ENCODE results near the gene MDGA2.

Gene MDGA2

DNA sequence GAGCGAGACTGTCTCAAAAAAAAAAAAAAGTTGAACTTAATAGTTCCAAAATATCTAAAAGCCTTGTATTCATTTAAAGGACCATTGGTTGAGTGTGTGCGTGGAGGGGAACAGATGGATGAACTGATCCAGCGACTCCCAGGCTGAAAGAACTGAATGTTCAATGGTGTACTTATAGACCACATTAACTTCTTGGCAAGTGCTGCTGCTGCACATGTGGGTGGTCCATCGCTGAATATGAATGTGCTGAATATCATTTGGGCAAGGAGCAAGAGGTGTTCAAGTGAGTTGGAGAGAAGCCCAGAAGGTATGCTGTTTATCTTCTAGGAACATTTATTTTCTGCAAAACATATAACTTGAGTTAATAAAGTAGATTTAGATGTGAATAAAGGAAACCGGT, 734.8 kb downstream of the MDGA2 start:
- TF ChIP-seq REST (IDR thresholded peaks at IDR 0.05; ENCODE audit: low read depth): no peak
- TF ChIP-seq CREB1 (IDR thresholded peaks at IDR 0.05; ENCODE audit: low read depth): no peak
- no peak for TF ChIP-seq FOXM1 (IDR thresholded peaks at IDR 0.05; ENCODE audit: borderline replicate concordance, low read depth)
- TF ChIP-seq EP300 (IDR thresholded peaks at IDR 0.05; ENCODE audit: borderline replicate concordance): no peak
- TF ChIP-seq ZBTB7A (IDR thresholded peaks at IDR 0.05; ENCODE audit: low read depth): no peak
- TF ChIP-seq TCF12 (IDR thresholded peaks at IDR 0.05; ENCODE audit: low read depth): no peak
- no peak for TF ChIP-seq TAF1 (IDR thresholded peaks at IDR 0.05; ENCODE audit: low read depth)
- no peak for TF ChIP-seq CEBPB (IDR thresholded peaks at IDR 0.05)
- no peak for TF ChIP-seq TEAD4 (IDR thresholded peaks at IDR 0.05)
- TF ChIP-seq RAD21 (IDR thresholded peaks at IDR 0.05; ENCODE audit: low read depth): no peak
- TF ChIP-seq YY1 (IDR thresholded peaks at IDR 0.05; ENCODE audit: low read depth): no peak
- TF ChIP-seq, protein P1, sequence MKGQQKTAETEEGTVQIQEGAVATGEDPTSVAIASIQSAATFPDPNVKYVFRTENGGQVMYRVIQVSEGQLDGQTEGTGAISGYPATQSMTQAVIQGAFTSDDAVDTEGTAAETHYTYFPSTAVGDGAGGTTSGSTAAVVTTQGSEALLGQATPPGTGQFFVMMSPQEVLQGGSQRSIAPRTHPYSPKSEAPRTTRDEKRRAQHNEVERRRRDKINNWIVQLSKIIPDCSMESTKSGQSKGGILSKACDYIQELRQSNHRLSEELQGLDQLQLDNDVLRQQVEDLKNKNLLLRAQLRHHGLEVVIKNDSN (IDR thresholded peaks at IDR 0.05): no peak
- TF ChIP-seq MAX (IDR thresholded peaks at IDR 0.05): no peak
- TF ChIP-seq EGR1 (IDR thresholded peaks at IDR 0.05): no peak
- no peak for TF ChIP-seq NFIC (IDR thresholded peaks at IDR 0.05)

GRCh38 chr14:46920542-46920941, 754.9 kb downstream of the MDGA2 start:
- no peak for TF ChIP-seq EP300 (IDR thresholded peaks at IDR 0.05; ENCODE audit: borderline replicate concordance)
- TF ChIP-seq ZBTB7A (IDR thresholded peaks at IDR 0.05; ENCODE audit: low read depth): no peak
- TF ChIP-seq CEBPB (IDR thresholded peaks at IDR 0.05): no peak
- no peak for TF ChIP-seq TCF12 (IDR thresholded peaks at IDR 0.05; ENCODE audit: low read depth)
- no peak for TF ChIP-seq REST (IDR thresholded peaks at IDR 0.05; ENCODE audit: low read depth)
- TF ChIP-seq MAX (IDR thresholded peaks at IDR 0.05): no peak
- TF ChIP-seq EGR1 (IDR thresholded peaks at IDR 0.05): no peak
- no peak for TF ChIP-seq FOXM1 (IDR thresholded peaks at IDR 0.05; ENCODE audit: borderline replicate concordance, low read depth)
- TF ChIP-seq NFIC (IDR thresholded peaks at IDR 0.05): no peak
- no peak for TF ChIP-seq CREB1 (IDR thresholded peaks at IDR 0.05; ENCODE audit: low read depth)
- no peak for TF ChIP-seq YY1 (IDR thresholded peaks at IDR 0.05; ENCODE audit: low read depth)
- TF ChIP-seq, protein P1 (IDR thresholded peaks at IDR 0.05): no peak
- no peak for TF ChIP-seq RAD21 (IDR thresholded peaks at IDR 0.05; ENCODE audit: low read depth)

GRCh38 chr14:46902837-46903236, 772.6 kb downstream of the MDGA2 start:
- TF ChIP-seq CEBPB (IDR thresholded peaks at IDR 0.05) (no peak), YY1 (IDR thresholded peaks at IDR 0.05; ENCODE audit: low read depth) (no peak), TEAD4 (IDR thresholded peaks at IDR 0.05) (no peak), ZBTB7A (IDR thresholded peaks at IDR 0.05; ENCODE audit: low read depth) (no peak), CREB1 (IDR thresholded peaks at IDR 0.05; ENCODE audit: low read depth) (no peak), TCF12 (IDR thresholded peaks at IDR 0.05; ENCODE audit: low read depth) (no peak), EP300 (IDR thresholded peaks at IDR 0.05; ENCODE audit: borderline replicate concordance) (no peak), FOXM1 (IDR thresholded peaks at IDR 0.05; ENCODE audit: borderline replicate concordance, low read depth) (no peak), RAD21 (IDR thresholded peaks at IDR 0.05; ENCODE audit: low read depth) (no peak), MAX (IDR thresholded peaks at IDR 0.05) (no peak), REST (IDR thresholded peaks at IDR 0.05; ENCODE audit: low read depth) (no peak), TAF1 (IDR thresholded peaks at IDR 0.05; ENCODE audit: low read depth) (no peak), NFIC (IDR thresholded peaks at IDR 0.05) (no peak), EGR1 (IDR thresholded peaks at IDR 0.05) (no peak)
- TF ChIP-seq, protein P1 (IDR thresholded peaks at IDR 0.05): no peak
